NB4 (cell line): ENCODE data around the gene RIC8A.
A peak's percentile ranks its signal among the peaks of the same experiment; 100 is the strongest.

Source experiments
- DNase-seq: peaks from one replicate; pipeline ENCODE4 v3.0.0; 2010; ENCODE audit warnings: low read depth
- H3K4me3 ChIP-seq: one replicate; pipeline ENCODE4 v1.5.1; 2011; ENCODE audit warnings: mild to moderate bottlenecking, low read depth, low read length, moderate library complexity
- MYC ChIP-seq: IDR thresholded peaks from 2 replicates; pipeline ENCODE4 v1.6.1; 2011; ENCODE audit warnings: low read depth, low read length
- POLR2A ChIP-seq: IDR thresholded peaks from 2 replicates; pipeline ENCODE4 v1.6.1; 2011; ENCODE audit warnings: mild to moderate bottlenecking; ENCODE audit not compliant: insufficient read length; ENCODE audit errors: extremely low read depth
- TF ChIP-seq, protein P1 (sequence below): IDR thresholded peaks from one replicate; pipeline ENCODE4 v1.5.1; 2012; ENCODE audit warnings: low read depth, low read length
- TF ChIP-seq, protein P2 (sequence below): IDR thresholded peaks from 2 replicates; pipeline ENCODE4 v1.6.1; 2011; ENCODE audit warnings: low read depth, low read length

RIC8A gene

DNA sequence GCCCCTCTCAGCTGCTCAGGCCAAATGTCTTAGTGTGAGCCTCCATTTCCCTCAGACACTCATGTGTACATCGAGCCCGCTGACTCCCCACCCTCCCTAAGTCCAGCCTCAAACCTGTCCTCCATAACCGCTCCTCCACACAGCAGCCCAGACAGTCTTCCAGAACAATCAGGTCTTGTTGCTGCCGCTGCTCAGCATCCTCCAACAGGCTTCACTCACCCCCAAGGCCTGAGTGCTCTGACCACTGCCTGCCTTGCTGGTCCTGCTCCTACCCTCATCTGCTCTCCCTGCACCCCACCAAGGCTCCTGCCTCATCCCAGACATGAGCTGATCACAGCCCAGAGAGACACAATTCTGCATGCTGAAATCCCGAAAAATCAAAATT lies 46.4 kb downstream of the RIC8A start:
- no peak for DNase-seq
- H3K4me3 ChIP-seq, result no peak overlapping the region
- TF ChIP-seq MYC, result no peak
- TF ChIP-seq, protein P1, sequence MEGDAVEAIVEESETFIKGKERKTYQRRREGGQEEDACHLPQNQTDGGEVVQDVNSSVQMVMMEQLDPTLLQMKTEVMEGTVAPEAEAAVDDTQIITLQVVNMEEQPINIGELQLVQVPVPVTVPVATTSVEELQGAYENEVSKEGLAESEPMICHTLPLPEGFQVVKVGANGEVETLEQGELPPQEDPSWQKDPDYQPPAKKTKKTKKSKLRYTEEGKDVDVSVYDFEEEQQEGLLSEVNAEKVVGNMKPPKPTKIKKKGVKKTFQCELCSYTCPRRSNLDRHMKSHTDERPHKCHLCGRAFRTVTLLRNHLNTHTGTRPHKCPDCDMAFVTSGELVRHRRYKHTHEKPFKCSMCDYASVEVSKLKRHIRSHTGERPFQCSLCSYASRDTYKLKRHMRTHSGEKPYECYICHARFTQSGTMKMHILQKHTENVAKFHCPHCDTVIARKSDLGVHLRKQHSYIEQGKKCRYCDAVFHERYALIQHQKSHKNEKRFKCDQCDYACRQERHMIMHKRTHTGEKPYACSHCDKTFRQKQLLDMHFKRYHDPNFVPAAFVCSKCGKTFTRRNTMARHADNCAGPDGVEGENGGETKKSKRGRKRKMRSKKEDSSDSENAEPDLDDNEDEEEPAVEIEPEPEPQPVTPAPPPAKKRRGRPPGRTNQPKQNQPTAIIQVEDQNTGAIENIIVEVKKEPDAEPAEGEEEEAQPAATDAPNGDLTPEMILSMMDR, result no peak
- no peak for TF ChIP-seq POLR2A
- TF ChIP-seq, protein P2, sequence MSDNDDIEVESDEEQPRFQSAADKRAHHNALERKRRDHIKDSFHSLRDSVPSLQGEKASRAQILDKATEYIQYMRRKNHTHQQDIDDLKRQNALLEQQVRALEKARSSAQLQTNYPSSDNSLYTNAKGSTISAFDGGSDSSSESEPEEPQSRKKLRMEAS, result no peak

DNA sequence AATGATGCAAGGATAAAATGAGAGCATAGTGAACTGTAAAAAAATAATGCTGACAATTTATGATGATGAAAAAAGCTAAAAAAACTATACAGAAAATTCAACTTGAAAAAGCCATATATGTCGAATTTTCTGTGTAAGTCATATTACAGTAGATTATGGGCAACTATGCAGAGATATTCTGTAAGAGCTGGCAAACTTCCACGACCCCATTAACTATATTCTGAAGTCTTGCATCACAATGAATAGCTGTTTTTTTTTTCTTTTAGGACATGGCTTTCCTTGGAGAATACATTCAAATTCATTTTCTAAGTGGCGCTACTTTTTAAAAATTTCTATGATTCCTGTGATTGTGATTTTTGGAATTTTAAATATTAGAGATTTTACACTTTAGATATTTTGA lies 47.7 kb downstream of the RIC8A start:
- TF ChIP-seq, protein P1, result no peak
- no peak for TF ChIP-seq MYC
- TF ChIP-seq POLR2A, result no peak
- TF ChIP-seq, protein P2, result no peak
- no peak for DNase-seq
- H3K4me3 ChIP-seq, result no peak overlapping the region

DNA sequence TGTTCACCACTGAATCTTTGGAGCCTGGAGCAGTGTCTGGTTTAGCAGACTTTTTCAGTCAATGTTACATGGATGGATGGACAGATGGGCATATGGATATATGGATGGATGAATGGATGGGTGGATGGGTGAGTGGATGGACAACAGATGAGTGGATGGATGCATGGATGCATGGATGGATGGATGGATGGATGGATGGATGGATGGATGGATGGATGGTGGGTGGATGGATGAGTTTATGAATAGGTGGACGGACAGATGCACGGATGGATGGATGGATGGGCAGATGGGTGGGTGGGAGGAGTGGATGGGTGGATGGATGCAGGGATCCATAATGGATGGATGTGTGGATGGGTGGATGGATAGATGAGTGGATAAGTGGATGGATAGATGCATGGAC lies 48.3 kb downstream of the RIC8A start:
- TF ChIP-seq, protein P1, result no peak
- TF ChIP-seq MYC, result no peak
- TF ChIP-seq POLR2A, result no peak
- TF ChIP-seq, protein P2, result no peak
- H3K4me3 ChIP-seq, result no peak overlapping the region
- no peak for DNase-seq

DNA sequence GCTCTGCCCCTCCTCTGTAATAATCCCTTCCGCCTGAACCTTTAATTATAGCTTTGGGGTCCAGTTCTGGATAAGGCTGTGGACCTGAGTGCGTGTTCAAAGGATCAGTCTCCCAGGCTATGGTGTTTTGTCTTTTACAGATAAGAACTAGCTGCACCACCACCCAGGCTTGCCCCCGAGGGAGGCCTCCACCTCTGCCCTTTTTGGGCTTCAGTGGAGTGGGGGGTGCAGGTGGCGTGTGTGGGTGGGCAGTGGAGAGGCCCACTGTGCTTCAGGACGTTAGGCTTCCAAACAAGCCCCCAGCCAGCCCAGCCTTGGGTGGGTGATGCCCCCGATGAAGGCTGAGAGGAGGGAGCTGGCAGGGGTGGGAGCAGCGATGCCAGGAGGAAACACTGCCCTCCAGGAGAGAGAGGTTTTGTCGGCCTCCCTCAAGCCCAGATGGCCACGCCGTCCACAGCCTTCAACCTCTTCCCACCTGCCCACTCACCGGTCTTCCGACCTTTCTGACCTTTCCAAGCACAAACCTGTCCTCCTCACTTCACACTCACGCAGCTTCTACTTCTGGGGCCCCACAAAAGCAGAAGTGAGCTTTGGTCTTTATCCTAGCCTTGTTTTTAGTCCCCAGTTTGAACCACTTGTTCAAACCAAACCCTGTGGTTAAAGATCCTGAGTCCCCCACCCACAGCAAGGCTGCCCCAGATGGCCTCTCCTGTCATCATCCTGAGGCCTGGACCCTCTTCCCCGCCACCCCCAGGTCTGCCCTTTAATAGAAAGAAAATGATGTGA lies 49.6 kb downstream of the RIC8A start:
- no peak overlapping the region for H3K4me3 ChIP-seq
- DNase-seq, result peak; percentile 48
- TF ChIP-seq POLR2A (no peak), MYC (no peak)
- TF ChIP-seq, protein P1, result no peak
- TF ChIP-seq, protein P2, result no peak

DNA sequence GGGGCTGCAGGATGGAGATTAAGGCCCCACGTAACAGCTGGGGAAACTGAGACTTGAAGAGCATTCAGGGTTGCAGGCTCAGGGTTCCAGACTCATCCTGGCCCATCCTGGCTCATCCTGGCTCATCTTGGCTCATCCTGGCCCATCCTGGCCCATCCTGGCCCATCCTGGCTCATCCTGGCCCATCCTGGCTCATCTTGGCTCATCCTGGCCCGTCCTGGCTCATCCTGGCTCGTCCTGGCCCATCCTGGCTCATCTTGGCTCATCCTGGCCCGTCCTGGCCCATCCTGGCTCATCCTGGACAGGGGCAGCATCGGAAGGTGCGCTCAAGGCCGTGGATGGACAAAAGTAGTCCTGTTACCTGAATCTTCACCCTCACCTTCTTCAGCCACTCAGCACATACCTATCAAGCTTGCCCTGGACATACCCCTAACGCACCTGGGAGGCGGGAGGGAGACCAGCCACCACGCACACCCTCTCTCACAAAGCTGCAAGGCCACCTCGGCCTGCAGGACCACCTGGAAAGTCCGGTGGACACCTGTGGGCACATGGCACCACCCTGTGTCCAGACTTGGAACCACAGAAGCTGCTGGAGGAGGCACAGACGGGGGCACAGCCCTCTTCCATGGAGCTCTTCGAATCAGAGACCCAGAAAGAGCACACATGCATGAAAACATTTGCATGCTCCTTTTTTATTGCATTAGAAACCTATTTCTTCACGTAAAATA lies 50.4 kb downstream of the RIC8A start:
- DNase-seq, result peak; percentile 22
- no peak overlapping the region for H3K4me3 ChIP-seq
- TF ChIP-seq MYC (no peak), POLR2A (no peak)
- TF ChIP-seq, protein P2, result no peak
- TF ChIP-seq, protein P1, result no peak
